NK-92 treated with Interleukin-12 subunit alpha and Interleukin-12 subunit beta, amount 100 ng/mL, for 24 hours (cell line): Measurements from ENCODE around the gene MAP3K3.

Experiments
- DNase-seq: peaks from one replicate; lab custom pipeline; 2025; lab: John Stamatoyannopoulos, UW

Gene MAP3K3

DNA sequence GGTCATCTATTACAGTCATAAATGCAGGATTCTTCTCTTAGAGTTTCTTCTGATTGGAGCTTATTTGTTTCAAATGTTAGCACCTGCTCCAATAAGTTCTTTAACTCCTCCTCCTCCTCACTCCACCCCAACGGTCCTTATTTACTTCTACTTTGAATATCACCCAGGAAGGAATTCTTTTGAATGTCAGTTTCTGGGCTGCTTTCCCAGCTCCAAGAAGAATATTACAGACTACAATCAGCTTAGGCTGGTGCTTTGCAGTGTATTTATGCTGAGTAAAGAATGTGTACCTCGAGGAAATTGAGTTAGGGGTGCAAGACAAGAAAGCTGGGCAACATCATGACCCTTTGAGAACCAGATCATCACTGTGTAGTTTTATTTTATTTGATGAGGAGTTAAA, 30.8 kb downstream of the MAP3K3 start:
- no peak for DNase-seq

DNA sequence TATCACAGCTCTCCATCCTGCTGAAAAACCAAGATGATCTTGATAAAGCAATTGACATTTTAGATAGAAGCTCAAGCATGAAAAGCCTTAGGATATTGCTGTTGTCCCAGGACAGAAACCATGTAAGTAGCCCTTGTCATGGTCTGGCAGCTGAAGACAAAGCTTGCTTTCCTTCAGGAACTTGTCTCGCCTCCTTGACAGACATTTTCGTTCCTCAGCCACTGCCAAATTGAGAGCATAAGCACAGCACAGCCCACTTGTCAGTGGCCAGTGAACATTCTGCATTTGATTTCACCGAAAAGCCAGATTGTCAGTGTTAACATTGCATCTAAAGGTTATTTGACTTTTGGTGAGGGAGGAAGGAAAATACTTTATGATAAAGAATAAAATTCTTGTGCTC, 35.6 kb downstream of the MAP3K3 start:
- DNase-seq, result no peak

DNA sequence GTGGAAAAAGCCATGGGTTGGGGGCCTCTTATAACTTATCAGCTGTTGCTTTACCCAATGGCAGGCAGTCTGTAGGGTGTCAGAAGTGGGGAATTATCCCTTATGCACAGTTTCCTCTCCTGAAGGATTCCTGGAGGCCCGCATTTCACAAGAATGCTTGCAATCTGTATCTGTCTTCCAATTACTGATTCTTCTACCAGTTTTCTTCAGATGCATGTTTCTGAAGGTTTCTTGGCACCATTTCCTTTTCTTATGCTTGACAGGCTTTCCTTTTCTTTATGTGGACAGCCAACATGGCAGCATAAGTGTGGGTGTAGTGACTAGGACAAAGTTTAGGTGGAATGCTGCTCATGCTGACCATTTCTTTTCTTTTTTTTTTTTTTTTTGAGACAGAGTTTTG, 36.1 kb downstream of the MAP3K3 start:
- no peak for DNase-seq

DNA sequence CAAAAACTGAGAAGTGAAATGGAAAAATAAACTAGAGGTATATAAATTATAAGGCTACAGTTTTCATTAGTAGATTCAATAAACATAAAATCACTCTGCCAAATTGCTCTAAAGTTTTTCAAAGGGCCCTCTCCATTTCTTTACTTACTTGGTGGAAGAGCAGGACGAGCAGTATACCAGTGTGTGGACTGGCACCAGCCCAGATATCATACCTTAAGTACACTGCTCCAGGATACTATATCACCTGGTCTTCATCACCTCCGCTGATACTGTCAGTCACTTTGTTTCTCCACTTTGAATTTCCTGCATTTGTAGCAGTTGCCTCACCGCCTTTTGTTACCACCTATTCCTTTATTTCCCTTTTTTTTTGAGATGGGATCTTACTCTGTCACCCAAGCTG, 37.6 kb downstream of the MAP3K3 start:
- DNase-seq, result no peak

GRCh38 chr17:63665527-63666214, 43.5 kb downstream of the MAP3K3 start:
- no peak for DNase-seq

DNA sequence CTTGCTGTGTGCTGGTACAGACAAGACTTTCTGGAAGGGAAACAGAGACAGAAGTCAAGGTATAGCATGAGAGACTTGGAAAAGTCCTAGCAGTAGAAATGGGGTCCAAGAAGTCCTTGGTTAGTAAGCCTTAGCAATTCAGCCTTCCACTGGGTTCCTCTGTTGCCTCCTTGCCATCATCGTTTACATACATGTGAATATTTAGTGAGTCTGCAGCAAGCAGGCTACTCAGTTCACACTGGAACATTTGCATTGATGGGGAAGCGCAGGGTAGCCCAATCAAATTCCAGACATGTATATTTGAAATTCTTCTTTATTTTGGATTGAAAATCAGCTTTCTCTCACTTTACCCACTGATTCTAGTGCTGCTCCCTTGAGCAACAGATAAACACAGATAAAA, 50.6 kb downstream of the MAP3K3 start:
- no peak for DNase-seq

DNA sequence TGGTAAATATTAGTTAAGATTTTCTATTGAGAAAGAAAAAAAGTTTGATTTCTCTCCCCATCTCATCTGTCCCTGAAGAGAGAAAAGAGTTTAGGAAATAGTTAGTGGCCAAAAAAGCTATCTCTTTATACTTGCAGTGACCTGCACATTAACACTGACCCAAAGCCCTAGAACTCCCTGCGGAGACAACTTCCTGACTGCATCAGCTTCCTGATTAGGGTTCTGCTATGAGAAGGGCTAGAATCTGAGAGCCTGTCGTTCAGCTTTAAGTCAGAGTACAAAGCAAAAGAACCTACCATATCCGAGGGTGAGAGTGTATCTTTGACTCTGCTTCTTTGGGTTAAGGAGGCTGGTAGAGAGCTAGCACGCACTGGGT, 53.0 kb downstream of the MAP3K3 start:
- no peak for DNase-seq

- no peak for DNase-seq
These were observed 53.7 kb downstream of the MAP3K3 start for GRCh38 chr17:63675607-63676546.

DNA sequence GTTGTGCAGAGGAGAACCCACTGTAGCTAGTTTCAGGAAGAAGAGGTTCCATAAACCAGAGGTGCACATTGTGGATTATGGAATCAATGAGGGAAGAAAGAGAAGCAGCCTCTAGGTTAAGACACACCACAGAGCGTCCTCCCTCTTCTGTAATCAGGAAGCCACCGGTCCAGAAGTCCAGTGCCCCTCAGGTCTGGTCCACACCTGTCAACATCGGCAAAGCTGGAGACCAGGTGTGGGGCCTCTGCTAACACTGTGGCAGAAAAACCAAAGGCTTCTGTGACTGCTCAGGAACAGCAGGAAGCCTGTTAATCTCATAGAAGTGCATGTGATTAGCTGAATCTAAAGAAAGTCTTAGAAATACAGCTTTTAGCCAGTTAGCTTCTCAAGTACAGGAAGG, 54.4 kb downstream of the MAP3K3 start:
- DNase-seq, result no peak

DNA sequence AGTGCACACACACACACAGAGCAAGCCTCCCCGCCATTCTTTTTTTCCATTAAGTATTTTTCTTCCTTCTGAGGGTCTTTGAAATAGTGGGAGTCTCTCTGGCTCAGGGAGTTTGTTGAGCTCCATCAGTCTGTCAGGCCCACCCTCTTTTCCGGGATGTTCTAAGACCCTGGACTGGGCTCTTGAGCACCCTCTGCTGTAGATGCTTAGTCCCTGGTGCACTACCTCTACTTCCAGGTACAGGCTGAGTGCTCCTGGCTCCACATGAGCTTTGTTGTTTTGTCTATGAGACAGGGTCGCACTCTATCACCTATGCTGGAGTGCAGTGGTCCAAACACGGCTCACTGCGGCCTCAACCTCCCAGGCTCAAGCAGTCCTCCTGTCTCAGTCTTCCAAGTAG, 57.0 kb downstream of the MAP3K3 start:
- DNase-seq, result no peak

DNA sequence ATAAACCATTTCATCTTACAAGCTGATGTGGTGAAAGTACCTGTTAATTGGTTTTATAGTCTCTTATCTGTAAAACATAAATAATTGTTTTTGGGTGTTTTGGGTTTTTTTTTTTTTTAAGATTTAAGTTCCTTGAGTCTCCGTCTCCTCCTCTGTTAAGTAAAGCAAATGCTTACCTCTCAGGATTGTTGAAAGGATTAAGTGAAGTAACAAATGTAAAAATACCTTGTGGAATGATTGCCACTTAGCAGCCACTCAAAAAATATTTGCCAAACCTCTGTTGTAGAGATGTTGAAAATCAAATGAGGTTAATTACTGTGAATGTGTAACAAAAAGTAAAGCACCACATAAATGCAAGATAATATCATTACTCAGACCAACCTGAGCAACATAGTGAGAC, 58.5 kb downstream of the MAP3K3 start:
- no peak for DNase-seq

DNA sequence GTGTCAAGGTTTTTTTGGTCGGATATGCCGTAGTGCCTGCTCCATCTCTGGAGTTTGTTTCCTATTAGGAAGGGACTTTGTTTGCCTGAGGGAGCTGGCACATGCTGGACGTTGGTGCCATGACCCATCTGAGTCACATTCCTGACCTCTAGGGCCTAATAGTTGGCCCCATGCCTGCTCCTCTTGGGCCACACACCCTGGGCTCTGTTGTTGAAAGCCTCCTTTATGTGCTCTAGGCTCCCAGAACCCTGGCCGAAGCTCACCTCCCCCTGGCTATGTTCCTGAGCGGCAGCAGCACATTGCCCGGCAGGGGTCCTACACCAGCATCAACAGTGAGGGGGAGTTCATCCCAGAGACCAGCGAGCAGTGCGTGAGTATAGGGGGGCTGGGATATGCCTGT, 59.3 kb downstream of the MAP3K3 start:
- DNase-seq, result no peak

- DNase-seq, result no peak
These were observed 60.2 kb downstream of the MAP3K3 start for GRCh38 chr17:63682441-63682840.

DNA sequence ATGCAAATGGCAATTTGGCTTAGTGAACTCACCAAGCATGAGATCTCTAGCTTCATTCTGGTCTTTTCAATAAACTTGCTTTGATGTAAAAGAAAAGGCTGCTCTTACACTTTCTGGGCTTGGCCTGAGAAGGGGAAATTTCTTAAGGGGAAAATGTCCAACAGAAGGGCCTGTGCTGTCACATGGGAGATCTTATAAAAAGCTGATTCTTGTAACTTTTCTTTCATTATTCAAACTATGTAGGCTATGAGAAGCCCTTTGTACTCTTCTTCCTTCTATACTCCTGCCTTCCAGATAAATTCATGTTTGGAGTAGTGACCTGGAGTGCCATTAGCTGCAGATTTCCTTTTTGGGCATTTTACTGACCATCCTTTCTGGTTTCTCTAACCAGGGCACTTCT, 60.8 kb downstream of the MAP3K3 start:
- DNase-seq, result no peak

DNA sequence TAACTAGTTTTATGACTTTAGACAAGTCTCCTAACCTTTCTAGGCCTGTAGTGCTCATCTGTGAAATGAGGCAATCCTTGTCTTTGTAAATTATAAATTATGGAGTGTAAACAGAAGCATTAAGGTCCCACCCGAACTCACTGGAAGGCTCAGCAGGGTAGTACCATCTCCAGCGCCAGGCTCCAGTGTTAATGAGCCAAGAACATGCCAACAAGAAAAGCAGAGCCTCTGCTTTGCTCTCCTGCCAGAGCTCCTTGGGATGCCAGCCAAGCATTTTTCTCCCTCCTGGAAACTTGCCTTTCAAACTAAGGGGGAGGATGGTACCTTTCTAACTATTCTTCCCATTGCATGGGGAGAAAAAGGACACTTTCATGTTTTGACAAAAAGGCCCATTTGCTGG, 62.8 kb downstream of the MAP3K3 start:
- DNase-seq, result no peak

- DNase-seq, result no peak
These were observed 63.4 kb downstream of the MAP3K3 start for GRCh38 chr17:63685578-63685977.

DNA sequence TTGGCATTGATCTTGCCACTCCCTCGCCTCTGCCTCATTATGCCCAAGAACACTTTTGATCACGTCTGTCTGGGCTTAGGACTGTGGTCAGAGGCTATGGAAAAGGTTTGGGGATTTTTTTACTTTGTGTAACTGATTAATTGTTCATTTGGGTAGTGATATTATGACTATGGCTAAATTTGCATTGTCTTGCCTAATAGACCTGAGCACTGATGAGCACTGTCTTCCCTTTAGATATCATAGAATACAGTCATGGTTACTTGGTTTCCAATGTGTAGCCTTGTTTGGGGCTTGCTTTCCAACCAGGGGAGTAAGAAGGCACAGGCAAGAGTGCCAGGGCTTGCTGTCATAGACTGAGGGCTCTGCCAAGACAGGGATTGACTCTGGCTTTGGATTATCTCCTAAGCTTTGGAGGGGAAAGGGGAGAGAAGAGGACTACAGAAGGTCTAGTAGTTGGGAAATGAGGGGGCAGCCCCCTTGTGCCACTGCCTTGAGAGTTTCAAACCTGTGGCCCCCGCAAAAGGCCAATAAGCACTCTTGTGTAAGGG, 64.0 kb downstream of the MAP3K3 start:
- no peak for DNase-seq

DNA sequence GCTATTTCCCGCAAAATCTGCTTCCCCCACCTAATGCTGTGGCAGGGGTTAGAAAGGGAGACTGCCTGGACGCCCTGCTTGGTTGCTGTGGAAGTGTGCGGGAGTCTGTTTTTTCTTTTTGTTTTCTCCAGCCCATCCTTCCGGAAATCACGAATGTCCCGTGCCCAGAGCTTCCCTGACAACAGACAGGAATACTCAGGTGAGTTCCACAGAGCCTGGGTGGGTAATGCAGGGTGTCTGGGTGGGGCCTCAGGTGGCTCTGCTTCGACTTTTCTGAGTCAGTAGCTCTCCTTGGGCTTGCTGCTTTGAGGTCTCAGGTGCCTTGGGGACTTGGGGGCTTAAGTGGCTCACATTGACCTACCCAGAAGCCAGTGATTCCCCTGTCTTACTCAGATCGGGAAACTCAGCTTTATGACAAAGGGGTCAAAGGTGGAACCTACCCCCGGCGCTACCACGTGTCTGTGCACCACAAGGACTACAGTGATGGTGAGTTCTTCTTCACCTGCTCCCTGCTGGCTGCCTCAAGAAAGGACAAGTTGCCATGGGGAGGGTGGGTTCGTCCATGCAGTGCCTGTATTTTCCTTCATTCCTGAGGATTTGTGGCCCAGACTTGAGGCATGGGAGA, 66.3 kb downstream of the MAP3K3 start:
- no peak for DNase-seq

GRCh38 chr17:63689479-63689878, 67.3 kb downstream of the MAP3K3 start:
- DNase-seq, result no peak

DNA sequence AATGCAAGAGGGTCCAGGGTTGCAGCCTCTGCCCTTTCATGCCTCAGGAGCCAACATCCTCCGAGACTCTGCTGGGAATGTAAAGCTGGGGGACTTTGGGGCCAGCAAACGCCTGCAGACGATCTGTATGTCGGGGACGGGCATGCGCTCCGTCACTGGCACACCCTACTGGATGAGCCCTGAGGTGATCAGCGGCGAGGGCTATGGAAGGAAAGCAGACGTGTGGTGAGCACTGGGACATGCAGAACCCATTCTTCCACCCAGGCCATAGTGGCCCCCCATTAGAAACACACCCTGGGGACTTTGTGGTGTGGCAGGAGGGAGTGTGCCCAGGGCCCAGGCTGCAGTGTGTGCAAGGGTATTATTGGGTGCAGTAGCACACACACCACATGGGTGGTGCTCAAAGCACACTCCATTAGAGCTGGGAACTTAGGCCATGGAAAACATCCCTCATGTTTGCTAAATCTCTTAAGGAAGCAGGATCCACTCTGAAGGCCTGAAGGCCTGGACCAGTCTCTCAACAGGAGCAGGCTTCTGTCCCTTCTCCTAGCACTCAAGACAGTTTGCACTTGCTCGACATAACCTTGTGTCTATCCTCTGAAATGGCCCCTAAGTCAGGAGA, 70.1 kb downstream of the MAP3K3 start:
- no peak for DNase-seq

- DNase-seq, result no peak
These were observed 71.3 kb downstream of the MAP3K3 start for GRCh38 chr17:63693411-63694113.
